T-helper 9 cell (primary cell): ENCODE data around the gene PFN2.
"Not testable (repeated sequence)": the region's sequence is repeated elsewhere in the genome, so short reads cannot be mapped to it uniquely, and the experiment has no call there.

Experiments used
- DNase-seq: peaks from one replicate; pipeline ENCODE4 v3.0.0-alpha.2; 2020

The PFN2 gene

DNA sequence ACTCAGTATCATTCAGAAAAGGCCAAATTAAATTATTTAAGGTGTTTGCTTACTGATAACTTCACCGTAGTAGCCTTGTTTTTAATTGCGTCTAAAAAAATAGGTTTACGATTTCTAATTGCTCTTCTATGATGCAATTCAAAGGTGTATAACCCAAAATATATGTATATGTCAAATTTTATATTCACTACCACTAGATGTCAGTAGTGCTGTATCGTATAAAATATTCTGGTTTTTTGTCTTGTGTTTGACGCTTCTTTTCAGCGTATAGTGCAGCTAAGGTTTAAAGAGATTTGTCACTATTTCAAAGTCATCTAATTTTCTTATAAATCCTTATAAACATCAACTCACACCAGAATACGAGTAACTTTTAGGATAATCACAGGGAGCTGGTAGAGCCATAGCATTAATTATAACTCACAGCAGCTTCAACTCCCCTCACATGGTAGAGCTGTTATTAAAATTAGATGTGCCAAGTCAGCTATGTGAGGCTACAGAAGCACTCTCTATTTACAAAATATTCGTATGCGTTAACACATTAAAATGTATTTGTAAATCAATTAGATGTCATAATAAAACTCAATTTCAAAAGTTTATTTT is 3.5 kb downstream of the PFN2 start:
- DNase-seq, result no peak

DNA sequence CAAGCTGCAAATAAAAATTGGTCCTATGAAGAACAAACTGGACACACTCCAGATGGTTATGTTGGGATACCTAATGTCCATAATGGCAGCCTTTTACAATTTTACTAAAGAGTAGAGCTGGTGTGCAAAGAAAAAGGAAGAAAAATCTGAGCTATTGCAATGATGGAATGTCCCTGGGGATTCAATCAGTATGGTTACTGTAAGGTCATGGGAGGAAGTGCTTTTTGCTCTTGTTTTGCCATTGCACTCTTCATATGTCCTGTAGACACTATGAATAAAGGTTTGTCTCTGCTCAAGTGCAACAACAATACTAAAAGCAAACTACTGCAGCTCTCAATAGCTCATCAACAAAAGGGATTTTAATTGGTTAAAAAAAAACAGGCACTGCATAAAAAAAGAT is 5.4 kb downstream of the PFN2 start:
- no peak for DNase-seq

DNA sequence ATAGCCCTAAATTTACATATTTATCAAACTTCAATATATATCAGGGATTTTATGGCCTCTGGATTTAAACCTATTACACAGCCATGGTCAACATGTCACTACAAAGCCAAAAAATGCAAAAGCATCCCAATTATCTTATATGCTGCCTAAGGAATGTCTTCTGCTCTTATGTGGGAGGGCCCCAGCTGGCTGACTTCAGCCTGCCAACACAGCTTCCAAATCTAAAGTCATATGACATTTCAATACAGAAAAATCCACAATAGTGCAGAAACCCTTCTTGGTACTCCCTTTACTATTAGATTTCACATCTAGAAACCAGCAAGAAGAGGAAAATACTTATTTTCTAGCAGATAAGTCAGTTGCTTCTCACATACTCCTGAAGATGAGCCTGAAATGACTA is 6.4 kb downstream of the PFN2 start:
- no peak for DNase-seq

DNA sequence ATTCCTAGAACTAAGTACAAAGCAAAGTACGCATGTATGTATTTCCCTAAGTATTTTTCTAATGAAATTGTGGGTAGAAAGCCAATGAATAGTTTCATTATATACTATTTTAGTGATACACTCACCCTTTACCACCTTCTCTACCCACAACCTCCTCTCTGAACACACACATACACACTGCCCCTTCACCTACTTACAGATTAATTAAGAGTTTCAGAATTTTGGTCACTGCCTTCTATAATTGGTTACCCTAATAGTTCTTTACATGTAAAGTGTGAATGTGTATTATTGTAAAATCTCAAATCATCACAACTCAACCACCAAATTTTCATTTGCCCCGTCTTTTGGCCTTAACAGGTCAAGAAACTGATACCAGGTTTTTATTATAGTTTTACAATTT is 7.2 kb downstream of the PFN2 start:
- DNase-seq, result no peak

DNA sequence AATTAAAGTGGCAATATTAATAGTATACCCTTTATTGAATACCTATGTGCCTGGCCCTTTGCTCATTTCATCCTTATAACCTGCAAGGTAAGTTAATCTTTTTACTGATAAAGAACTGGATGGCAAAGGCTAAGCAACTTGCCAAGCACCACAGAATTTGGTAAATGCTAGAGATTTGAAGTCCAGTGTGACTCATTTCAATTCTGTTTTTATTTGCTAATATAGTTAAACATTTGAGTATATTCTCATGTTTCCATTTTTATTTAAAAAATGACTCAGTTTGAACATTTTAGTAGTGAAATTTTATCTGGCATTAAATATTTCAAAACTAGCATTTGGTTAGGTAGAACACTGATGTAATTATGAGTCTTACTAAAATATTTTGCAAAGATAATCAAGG is 11.3 kb downstream of the PFN2 start:
- no peak for DNase-seq

DNA sequence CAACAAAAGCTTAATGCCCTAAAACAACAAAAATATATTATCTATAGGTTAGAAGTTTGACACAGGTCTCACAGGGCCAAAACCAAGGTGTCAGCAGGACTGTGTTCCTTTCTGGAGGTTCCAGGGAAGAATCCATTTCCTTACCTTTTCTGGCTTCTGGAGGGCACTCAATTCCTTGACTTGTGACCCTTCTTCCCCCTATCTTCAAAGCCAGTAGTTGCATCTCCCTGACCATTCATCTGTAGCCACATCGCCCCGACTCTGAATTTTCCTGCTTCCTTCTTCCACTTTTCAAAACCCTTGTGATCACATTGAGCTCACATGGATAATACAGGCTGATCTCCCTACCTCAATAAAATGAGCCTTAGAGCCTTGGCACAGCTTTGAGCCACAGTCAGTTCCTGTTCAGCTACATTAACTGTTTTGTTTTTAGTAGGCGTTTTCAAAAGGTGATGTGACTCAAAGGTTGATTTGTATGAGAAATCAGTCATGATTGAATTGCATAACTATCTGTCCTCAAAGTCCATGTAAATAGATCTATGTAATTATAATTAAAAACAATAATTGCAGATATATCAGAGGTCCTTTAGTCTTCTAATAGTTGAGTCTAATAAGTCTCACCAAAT is 12.4 kb downstream of the PFN2 start:
- no peak for DNase-seq

DNA sequence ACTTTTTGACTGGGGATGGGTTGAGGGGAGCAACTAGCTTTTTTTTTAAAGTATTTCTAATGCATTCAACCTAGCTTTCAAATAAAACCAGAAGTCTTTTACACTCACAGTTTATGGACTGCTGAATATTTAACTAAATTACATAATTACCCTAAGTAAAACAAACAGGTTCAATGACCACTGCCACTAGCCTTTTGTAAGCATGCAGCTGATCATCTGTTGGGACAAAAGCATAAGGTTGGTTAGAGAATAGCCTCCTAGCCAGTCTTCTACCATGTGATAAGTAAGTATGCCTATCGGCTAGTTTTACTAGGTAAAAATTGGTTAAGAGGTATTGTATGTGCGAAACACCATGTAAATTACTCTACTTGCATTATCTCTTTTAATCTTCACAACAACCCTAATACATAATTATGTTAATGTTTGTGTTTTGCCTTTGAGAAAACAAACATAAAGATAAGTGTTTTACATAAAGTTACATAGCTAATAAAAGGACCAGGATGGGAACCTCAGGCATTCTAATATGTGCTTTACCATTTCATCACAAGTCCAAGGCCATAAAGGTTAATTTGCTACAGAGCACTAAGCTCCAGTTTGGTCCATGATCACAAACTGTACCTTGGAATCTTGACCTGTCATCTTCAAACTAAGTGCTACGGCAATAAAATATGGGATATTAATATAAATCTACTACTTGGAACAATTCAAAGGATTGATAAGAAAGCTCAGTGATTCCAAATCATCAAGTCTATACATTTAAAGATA is 13.2 kb downstream of the PFN2 start:
- no peak for DNase-seq

DNA sequence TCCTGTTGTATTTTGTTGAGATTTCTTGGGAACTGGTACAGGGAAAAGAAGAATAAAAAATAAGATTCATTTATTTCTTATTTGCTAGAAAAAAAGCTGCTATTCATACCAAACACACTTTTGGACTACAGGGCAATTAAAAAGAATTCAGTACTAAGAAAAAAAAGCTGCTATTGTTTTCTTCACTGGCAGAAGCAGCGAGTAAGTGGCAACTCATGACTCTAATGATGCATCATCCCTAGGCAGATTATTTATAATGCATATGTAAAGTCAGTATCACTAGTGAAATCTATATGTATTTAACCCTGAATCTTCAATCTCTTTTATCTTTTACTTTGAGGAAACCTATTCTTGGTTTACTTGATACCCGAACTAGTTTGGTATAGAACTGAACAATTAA is 15.2 kb downstream of the PFN2 start:
- DNase-seq, result no peak

DNA sequence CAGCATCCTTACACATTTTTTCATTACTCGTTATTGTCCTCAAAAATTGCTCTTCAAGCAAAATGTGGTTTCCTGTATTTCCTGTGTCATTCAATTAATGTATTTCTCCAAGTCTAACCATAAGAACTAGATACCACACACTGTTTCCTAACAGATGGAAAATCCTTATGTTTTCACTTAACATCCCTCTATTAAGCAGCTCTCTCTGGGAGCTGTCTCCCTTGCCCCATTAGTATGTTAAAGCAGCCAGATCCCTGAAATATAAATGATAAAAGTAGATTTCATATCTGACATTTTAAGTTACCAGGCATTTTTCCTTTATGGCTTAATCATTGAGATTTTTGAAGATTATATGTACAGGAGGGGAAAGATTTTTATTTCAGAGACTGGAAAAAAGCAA is 15.9 kb downstream of the PFN2 start:
- DNase-seq, result no peak

DNA sequence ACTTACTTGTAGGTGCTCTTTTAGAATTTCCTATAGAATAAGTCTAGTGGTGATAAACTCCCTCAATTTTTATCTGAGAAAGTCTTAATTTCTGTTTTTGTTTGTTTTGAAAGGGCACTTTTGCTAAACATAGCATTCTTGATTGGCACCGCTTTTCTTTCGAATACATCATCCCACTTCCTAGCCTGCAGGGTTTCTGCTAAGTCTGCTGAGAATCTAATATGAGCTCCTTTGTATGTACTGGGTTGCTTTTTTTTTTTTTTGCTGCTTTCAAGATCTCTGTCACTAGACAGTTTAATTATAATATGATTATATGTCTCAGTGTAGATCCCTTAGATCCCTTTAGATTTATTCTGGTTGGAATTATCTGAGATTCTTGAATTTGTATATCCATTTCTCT is 21.5 kb downstream of the PFN2 start:
- DNase-seq, result no peak

DNA sequence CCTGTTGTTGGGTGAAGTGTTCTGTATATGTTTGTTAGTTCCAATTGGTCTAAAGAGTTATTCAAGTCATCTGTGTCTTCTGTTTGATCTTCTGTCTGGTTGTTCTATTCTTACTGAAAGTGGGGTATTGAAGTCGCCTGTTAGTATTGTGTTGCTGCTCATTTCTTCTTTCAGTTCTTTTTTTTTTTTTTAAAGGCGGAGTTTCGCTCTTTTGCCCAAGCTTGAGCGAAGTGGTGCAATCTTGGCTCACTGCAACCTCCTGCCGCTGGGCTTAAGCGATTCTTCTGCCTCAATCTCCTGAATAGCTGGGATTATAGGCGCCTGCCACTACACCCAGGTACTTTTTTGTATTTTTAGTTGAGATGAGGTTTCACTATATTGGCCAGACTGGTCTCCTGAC is 23.5 kb downstream of the PFN2 start:
- no peak for DNase-seq

DNA sequence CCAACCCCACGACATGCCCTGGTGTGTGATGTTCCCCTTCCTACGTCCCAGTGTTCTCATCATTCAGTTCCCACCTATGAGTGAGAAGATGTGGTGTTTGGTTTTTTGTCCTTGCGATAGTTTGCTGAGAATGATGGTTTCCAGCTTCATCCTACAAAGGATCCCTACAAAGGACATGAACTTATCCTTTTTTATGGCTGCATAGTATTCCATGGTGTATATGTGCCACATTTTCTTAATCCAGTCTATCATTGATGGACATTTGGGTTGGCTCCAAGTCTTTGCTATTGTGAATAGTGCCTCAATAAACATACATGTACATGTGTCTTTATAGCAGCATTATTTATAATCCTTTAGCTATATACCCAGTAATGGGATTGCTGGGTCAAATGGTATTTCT is 26.7 kb downstream of the PFN2 start:
- not testable (repeated sequence) for DNase-seq

DNA sequence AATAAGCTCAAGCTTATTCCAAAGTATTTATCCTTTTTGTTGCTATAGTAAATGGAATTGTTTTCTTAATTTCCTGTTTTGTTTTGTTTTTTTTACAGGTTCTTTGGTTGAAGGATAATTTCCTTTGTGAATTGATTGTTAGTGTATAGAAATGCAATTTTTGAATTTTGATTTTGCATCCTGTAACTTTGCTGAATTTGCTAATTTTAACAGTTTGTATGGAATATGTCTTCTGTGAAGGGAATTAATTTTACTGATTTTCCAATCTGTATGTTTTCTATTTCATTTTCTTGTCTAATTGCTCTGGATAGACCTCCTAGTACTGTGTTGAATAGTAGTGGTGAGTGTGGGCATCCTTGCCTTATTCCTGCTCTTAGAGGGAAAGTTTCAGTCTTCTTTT is 28.3 kb downstream of the PFN2 start:
- DNase-seq, result no peak

DNA sequence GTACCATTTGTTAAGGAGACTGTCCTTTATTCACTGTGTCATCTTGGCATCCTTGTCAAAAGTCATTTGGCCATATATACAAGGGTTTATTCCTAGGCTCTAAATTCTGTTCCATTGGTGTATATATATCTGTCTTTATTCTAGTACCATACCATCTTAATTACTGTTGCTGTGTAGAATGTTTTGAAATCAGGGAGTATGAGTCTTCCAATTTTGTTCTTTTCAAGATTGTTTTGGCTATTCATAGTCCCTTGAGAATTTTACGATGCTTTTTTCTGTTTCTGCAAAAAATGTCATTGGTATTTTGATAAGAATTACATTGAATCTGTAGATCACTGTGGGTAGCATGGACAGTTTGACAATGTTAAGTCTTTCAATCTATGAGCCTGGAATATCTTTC is 28.7 kb downstream of the PFN2 start:
- DNase-seq, result no peak

DNA sequence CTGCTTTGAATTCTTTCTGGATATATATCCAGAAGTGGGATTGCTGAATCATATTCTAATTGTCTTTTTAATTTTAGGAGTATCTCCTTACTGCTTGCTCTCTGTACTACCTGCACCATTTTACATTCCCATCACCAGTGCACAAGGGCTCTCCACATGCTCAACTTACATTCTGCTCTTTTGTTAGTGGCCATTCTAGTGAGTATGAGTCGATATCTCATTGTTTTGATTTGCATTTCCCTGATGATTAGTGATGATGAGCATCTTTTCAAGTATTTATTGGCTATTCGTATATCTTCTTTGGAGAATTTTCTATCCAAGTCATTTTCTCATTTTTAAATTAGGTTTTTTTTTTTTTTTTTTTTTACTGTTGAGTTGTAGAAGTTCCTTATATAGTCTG is 29.5 kb downstream of the PFN2 start:
- DNase-seq, result no peak

DNA sequence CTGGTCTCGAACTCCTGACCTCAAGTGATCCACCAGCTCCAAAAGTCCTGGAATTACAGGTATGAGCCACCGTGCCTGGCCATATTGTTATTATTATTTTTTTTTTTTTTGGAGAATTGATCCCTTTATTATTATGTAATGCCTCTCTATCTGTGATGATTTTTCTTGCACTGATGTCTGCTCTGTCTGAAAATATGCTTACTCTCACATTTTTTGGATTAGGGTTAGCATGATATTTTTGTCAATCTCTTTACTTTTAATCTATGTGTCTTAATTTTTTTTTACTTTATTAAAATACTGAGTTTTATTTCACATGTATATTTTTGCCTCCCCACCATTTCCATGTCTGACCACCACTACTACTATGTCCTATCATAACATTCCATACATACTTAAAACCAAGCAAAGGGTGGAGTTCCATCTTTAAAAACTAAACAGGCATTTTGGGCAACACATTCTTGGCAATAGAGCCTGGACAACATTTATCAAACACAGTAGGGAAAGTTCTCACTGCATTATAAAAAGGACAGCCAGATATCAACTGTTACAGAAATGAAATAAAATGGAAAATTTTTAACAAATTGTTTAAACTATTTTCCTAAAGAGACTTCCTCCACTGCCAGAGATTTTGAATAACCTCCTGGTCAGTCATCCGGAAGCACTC is 32.2 kb downstream of the PFN2 start:
- not testable (repeated sequence) for DNase-seq

DNA sequence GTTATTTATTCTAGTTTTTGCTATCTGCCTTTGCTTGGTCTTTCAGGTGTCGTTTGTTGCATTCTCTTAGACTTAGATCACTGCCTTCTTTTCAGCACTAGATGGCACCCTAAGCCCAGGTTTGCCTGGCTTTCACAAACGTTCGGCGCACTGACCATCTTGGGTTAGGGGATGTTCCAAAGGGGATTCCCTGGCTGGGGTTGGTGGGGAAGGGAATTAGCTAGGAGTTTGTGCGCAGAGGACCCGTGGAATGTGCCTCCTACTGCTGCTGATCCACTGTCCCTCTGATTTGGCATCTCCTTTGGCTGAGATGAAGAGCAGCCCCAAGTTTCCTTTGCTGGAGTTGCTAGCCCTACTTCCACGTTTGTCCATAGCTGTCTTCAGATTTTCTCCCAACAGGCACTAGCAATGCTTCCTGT is 33.9 kb downstream of the PFN2 start:
- peak; percentile 22 for DNase-seq

DNA sequence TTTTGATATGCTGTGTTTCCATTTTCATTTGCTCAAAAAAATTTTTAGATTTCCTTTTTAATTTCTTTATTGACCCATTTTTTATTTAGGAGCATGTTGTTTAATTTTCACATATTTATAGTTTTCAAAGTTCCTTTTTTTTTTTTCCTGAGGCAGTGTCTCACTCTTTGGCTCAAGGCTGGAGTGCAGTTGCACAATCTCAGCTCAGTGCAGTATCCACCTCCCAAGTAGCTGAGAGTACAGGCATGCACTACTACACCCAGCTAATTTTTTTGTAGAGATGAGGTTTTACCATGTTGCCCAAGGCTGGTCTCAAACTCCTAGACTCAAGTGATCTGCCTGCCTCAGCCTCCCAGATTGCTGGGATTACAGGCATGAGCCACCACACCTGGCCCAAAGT is 36.2 kb downstream of the PFN2 start:
- DNase-seq, result no peak

DNA sequence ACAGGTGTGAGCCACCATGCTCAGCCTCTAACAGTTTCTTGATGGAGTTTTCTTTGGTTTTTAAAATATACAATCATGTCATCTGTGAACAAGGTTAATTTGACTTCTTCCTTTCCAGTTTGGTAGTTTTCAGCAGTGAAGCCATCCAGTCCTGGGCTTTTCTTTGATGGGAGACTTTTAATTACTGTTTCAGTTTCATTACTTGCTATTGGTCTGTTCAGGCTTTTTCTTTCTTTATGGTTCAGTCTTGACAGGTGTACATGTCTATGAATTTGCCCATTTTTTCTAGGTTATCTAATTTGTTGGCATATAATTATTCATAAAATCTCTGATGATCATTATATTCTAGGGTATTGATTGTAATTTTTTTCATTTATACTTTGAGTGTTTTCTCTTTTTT is 36.8 kb downstream of the PFN2 start:
- DNase-seq, result no peak

DNA sequence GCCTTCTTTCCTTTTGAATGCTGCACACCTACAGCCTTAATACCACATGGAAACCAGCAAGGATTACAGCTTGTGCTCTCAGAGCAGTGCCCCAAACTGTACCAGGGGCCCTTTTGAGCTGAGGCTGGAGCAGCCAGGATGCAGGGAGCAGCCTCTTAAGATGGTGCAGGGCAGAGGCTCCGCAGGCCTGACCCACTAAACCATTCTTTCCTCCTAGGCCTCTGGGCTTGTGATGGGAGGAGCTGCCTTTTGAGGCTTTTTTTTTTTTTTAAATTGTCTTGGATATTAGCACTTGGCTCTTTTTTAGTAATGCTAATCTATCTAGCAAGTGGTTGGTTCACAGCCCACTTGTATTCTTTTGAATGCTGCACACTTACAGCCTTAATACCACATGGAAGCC is 37.7 kb downstream of the PFN2 start:
- DNase-seq, result no peak

DNA sequence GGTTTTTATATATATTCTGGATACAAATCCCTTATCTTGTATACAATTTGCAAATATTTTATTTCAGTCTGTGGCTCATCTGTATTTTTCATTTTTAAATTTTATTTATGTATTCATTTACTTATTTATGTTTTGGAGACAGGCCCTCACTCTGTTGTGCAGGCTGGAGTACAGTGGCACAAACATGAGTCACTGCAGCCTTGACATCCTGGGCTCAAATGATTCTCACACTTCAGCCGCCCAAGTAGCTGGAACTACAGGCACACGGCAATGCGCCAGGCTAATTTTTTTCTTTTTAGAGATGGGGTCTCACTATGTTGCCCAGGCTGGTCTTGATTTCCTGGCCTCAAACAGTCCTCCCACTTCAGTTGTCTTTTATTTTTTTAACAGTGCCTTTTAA is 50.6 kb downstream of the PFN2 start:
- no peak for DNase-seq

DNA sequence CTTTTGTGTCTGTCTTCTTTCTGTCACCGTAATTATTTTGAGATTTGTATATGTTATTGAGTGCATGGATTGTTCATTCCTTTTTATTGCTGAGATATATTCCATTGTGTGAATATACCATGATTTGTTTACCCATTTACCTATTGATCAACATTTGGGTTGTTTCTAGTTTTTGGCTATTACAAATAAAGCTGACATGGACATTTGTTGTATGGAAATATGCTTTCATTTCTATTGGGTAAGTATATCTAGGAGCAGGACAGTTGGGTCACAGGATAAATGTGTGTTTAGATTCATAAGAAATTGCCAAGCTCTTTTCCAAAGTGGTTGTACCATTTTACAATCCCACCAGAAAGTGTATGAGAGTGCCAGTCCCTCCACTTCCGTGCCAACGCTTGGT is 51.2 kb downstream of the PFN2 start:
- DNase-seq, result no peak

DNA sequence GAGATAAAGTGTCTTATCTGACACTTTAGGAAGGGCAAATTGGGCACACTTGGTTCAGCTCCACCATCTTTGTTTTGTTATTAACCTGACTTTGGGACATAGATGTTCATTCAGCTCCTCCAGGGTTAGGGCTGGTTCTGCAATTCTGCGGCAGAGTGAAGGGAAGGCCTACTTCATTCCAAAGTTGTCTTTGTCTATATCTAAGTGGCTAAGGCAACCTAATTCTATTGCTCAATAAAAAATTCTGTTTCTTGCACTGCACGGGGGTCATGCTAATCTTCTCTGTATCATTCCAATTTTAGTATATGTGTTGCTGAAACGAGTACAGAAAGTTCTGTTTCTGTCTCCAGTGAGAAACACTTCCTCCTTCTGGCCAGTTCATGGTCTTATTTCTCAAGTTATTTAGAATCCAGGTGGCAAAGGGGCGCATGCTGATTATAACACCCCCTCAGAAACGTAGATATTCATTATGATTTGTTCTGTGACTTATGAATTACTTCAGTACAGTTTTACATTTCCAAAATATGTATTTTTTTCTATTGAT is 53.5 kb downstream of the PFN2 start:
- no peak for DNase-seq
